Hypothalamus (tissue), 51 donors: ENCODE measurements around the gene INTS14.
"Not testable (repeated sequence)": the region's sequence is repeated elsewhere in the genome, so short reads cannot be mapped to it uniquely, and the experiment has no call there.

ENCODE experiments used
- DNase-seq, 51 donors: peaks; one replicate each; lab custom pipeline; 2025; lab: John Stamatoyannopoulos, UW

INTS14 gene

DNA sequence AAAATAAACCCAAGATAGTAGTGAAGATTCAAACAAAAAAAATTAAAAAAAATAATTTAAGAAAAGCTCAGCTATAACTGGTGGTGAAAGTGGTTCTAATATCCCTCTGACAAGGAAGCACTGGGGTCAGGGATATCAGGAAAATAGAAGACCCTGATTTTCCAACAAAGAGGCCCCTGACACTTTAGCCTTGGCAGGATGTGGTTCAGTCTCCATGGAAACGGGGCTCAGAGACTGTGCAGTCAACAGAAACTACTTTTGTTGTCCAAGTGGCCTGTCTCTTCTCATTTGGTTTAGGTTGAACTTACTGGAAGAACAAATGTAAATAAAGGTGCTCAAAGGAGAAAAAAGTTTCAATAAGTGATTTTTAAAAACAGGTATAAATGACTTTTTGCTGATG lies 27.2 kb downstream of the INTS14 start:
- DNase-seq: no peak

GRCh38 chr15:65580287-65580686 lies 30.6 kb downstream of the INTS14 start:
- DNase-seq: no peak

DNA sequence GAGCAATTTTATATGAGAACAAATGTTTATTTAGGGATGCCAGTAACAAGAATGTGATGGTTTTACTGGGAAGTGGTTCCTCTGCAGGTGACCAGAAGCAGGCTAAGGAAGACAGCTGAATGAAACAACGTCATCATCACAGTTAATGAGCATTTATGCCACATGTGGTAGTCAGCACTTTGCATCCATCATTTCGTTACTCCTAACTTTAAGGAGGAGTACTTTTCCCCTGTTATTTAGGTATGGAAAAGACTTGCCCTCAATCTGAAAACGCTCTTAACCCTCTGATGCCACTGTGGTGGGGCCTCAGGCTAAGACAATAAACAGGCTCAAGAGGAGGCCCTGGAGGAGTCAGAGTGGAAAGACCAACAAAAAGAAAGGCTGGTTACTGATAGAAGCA lies 31.2 kb downstream of the INTS14 start:
- DNase-seq: no peak

DNA sequence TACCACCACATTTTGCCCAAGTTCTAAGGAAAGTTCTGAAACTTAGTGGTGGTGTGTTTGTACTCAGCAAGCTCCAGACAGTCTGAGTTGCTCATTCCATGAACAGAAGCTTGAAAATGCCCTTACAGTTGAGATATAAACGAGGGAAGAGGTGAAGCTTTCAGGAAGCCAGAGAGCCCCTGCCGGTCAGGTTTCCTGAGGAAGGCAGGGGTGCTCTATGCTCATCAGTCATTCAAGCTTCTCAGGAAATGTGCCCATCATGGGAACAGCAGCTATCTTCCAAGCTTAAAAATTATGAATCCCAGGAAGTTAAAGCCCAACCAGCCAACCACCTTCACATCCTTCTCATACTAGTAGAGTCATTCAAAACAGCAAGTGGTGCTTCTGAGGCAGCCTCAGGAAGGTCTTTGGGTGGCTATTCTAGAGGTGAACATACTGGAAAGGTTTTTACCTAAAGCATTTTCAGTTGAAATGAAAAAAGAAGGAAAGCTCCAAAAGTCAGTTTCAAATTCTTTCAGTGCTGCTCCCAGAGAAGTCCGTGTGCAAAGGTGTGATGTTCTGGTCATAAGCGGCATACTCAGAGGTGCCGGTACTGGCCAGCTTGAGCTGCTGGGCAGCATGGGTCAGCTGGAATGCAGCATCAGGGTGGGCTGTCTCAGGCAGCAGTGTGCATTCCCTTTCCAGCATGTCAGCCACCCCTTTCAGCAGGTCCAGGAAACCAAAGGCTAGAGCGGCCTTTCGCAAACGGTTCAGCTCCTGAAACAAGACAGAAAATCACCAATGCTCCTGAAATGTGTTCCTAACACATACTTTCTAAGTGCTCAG lies 31.8 kb downstream of the INTS14 start:
- no peak for DNase-seq

DNA sequence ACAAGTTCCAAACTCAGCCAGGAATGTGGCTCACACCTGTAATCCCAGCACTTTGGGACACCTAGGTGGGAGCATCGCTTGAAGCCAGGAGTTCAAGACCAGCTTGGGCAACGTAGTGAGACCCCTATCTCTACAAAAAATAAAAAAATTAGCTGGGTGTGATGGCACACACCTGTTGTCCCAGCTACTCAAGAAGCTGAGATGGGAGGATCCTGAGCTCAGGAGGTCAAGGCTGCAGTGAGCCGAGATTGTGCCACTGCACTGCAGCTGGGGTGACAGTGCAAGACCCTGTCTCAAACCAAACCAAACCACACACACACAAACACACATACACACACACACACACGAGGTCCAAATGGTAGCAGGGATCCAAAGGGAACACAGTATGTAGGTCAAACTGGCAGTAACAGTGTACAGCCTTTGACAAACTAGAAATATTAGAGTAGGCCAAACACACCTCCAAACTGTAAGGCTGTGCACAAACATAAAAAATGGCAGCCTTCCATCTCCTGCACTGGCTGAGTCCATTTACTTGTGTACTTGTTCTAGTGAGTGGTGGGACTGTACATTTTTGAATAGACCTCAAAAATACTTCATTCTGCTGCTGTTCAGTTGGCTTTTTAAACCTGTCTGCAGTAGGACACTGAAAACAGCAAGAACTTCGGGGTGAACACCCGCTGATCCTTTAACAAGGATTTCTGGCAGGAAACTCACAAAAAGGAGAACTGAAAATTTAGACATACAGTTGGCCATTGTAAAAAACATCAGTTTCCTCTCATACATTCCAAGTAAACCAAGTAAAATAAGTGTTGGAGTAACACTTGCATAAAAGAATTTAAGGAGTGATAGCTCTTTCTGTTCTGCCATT lies 33.6 kb downstream of the INTS14 start:
- no peak for DNase-seq

DNA sequence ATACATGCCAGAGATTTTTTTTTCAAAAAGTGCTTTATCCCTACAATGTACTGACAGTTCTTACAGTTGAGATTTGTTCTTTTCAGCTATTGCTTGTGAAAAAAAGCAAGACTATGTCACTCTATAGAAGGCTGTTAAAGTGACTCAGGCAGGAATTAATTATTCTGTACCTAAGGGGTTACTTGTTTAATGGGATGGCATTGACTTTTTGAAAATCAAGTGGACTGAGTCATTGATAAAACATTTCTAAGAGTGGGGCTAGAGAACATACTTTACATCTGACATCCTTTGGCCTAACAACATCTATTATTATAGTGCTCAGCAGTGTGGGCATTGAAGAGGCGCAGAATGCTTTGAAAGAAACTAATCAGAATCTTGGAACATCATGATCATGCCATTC lies 34.3 kb downstream of the INTS14 start:
- no peak for DNase-seq

DNA sequence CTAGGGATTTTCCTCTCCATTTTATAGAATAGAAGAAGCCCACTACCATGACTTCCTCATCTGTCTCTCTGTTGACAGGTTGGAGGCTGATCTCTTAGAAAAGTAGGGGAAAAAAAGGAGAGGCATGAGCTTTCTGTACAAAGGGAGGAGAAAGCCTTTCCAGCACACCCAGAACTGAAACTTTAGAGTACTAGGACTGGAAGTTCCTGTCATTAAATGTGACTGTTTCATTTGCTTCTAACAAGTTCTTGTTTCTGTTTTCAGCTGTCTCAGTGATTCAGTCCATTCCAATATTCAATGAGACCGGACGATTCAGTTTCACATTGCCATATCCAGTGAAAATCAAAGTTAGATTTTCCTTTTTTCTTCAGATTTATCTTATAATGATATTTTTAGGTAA lies 39.0 kb downstream of the INTS14 start:
- no peak for DNase-seq

GRCh38 chr15:65569728-65570127 lies 41.2 kb downstream of the INTS14 start:
- DNase-seq: no peak

DNA sequence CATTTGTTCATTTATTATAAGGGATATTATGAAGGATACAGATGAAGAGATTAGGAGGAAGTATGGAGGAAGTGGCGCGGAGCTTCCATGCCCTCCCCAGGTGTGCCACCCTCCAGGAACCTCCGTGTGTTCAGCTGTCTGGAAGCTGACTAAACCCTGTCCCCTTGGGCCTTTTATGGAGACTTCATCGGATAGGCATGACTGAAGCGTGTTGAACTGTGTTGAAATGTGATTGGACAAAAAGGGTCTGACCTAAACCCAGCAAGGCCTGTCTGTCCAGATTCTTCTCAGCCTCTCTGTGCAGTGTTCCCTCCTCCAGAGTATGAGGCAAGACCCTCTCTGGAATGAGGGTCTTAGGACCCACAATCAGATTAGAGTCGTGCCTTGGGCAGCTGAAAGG lies 49.0 kb downstream of the INTS14 start:
- DNase-seq: no peak

GRCh38 chr15:65559941-65560340 lies 51.0 kb downstream of the INTS14 start:
- no peak for DNase-seq

GRCh38 chr15:65558997-65559760 lies 51.8 kb downstream of the INTS14 start:
- no peak for DNase-seq

DNA sequence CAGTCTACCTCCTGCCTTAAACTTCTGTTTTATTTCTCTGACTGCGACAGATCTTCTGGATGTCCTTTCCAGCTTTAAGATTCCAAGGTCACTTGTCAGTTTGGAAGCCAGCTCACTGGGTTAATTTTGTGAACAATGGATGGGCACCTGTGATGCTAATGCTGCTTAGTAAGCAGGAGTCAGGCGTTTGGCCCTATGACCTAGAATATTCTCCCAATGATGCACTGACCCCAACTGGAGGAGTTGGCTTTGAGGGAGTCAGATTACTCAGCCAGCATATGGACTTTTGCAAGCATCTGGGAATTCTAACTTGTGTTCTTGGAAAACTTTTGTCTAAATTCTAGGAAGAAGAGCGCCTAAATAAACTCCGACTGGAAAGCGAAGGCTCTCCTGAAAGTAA lies 52.6 kb downstream of the INTS14 start:
- DNase-seq: no peak

GRCh38 chr15:65556622-65557021 lies 54.3 kb downstream of the INTS14 start:
- no peak for DNase-seq

DNA sequence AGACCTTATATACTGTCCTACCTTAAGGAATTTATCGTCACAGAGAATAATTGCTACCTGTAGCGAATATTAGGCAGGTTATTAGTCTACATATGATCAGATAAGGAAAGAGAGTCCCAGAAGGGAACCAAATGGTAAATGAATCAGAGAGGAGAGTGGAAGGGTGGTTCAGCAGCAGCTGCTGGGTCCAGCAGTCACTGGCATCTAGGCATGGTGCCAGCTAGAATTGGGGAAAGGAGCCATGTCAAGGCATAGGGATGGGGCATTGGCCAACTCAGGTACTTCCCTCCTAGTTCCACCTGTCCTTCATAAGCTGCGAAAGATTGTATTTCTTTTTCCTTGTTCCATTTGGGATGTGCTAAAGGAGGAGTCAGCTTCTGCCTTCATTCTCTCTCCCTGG lies 57.2 kb downstream of the INTS14 start:
- no peak for DNase-seq

- DNase-seq: not testable (repeated sequence)
These were observed 58.1 kb downstream of the INTS14 start for GRCh38 chr15:65552851-65553250.

DNA sequence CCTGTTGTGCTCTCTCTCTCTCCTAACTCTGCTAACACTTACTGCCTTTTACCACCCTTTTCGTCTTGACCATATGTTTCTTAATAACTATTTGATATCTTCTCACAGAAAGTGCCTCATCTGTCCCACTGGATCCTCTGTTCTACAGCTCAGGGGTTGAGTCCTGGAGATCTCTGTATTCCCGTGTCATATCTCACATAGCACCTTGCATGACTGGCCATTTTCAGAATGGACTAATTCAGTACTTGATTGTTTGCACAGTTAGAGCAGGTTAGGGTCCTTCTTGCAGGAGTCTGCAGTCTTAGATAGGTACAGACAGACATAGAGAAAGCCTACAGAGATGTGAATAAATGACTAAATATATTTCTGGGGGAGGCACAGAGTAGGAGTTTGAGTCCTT lies 59.7 kb downstream of the INTS14 start:
- no peak for DNase-seq

GRCh38 chr15:65550681-65551098 lies 60.2 kb downstream of the INTS14 start:
- no peak for DNase-seq

DNA sequence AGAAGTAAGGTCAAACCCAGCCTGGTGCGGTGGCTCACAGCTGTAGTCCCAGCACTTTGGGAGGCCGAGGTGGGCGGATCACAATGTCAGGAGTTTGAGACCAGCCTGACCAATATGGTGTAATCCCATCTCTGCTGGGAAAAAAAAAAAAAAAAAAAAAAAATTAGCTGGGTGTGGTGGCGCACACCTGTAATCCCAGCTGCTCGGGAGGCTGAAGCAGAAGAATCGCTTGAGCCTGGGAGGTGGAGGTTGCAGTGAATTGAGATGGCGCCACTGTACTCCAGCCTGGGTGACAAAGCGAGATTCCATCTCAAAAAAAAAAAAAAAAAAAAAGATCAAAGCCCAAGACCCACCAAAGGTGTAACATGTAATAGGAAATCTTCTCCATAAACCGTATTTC lies 61.6 kb downstream of the INTS14 start:
- DNase-seq: not testable (repeated sequence)

GRCh38 chr15:65547841-65548240 lies 63.1 kb downstream of the INTS14 start:
- DNase-seq: no peak

DNA sequence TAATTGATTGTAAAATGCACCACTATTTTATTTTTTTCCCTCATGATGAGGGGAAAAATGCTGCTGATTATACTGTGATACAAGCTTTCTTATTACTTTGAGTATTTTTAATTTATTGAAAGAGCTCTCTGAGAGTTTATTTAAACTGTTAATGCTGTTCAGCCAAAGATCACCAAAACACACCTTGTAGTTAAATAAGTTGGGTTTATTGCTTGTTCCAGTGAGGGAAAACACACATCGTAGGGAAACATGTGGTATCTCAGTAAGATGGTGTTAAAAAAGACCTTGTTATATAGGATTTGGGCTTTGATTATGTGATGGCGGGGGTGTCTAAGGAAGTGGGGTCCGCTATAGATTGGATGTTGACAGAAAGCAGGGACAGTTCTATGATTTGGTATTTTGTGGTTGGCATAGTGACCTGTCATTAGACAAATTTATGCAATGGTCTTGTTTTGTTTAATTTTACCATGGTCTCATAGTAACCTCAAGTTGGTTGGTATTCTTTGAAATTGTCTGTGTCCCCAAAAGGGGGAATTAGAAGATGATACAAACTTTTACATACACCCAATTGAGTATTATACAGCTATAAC lies 69.6 kb downstream of the INTS14 start:
- no peak for DNase-seq

GRCh38 chr15:65540314-65540713 lies 70.6 kb downstream of the INTS14 start:
- no peak for DNase-seq
